ENCODE results near the gene NMT1.

- no peak for TF ChIP-seq CTCF (IDR thresholded peaks at IDR 0.05 in 8 of 11, conservative IDR thresholded peaks at IDR 0.05 in 3 of 11)
- no peak for TF ChIP-seq POLR2AphosphoS5 (IDR thresholded peaks at IDR 0.05)
- no peak for TF ChIP-seq POLR2A (IDR thresholded peaks at IDR 0.05)
Observed at GRCh38 chr17:45146890-45147580, 85.9 kb downstream of the NMT1 start.

Measured in spleen (tissue), 7 donors.